Stimulated activated CD8-positive, alpha-beta memory T cell treated with anti-CD3 and anti-CD28 coated beads, Interleukin-7, amount 100 ng/mL, for 24 hours (primary cell): Measurements from ENCODE around the gene MT2A.
A peak's percentile ranks its signal among the peaks of the same experiment; 100 is the strongest.
"Not testable (repeated sequence)": the region's sequence is repeated elsewhere in the genome, so short reads cannot be mapped to it uniquely, and the experiment has no call there.

Experiments used
- DNase-seq: peaks from one replicate; pipeline ENCODE4 v3.0.0-alpha.2; 2020; ENCODE audit warnings: low read depth

The MT2A gene

DNA sequence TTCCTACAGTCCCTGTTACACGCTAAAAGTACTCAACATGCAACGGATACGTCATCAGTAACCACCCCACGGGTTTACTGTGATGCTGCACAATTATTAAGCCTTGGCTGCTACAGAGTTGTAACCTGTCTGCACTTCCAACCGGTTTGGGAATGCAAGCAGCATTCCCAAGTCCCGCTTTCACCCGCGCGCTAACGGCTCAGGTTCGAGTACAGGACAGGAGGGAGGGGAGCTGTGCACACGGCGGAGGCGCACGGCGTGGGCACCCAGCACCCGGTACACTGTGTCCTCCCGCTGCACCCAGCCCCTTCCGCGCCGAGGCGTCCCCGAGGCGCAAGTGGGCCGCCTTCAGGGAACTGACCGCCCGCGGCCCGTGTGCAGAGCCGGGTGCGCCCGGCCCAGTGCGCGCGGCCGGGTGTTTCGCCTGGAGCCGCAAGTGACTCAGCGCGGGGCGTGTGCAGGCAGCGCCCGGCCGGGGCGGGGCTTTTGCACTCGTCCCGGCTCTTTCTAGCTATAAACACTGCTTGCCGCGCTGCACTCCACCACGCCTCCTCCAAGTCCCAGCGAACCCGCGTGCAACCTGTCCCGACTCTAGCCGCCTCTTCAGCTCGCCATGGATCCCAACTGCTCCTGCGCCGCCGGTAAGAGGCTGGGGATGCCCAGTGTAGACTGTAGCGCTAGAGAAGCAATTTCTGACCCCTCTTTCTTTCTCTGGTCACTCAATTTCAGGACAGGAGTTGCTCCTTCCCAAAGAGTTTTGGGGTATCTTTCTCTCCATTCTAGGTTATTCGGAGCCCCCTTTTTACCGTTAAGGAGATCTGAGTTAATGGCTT, at the start of gene MT2A:
TSS of gene MT2A (plus strand) at position 542 of the 833 bp plus-strand sequence. CDS start at position 614, 72 bp downstream.
- DNase-seq, result peak; percentile 76

DNA sequence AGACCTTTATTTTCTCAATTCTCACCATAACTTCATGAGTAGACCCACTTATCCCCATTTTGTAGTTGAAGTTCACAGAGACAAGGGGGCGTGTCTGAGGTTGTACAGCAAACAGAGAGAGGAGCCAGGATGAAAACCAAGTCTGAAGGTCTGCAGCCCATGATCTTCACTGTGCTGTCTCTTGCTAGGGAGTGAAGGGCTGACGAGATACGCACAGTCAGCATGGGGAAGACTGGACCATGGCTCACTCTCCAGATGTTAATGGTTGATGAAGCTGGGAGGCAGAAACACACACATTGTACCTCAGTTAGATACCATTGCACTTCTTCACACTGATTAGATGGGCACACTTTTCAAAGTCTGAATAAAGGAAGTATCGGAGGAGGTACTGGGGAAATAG, 49.3 kb upstream of the MT2A start:
- DNase-seq, result no peak

DNA sequence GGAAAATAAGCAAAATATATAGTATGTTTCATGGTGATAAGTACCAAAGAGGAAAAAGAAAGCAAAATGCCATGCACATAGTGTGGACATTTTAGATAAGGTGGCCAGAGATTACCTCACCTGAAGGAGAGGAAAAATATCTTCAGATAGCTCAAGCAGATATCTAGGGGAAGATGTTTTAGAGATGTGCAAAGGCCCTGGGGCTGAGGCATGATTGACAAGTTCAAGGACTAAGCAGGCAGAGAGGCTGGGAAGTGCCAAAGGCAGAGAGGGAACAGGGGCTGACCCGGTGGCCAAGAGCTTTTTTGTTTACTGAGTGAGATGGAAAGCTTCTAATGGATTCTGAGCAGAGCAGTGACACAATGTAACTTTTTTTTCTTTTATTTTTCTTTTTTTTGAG, 47.9 kb upstream of the MT2A start:
- DNase-seq, result no peak

DNA sequence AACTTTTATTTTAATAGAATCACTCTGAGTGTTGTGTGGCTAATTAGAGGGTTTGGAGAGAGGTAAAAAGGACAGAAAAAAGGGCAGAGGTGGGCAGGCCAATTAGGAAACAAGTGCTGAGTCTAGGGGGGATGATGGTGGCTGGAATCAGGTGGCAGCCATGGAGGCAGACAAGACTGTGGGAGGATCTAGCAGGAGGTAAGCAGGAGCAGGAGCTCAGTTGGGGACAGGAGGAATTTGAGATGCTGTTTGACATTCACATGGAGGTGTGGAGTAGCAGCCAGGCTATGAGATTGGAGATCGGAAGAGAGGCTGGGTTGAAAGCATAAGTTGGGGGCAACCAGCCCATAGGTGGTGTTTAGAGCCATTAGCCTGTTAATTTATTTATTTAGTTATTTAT, 47.3 kb upstream of the MT2A start:
- no peak for DNase-seq

DNA sequence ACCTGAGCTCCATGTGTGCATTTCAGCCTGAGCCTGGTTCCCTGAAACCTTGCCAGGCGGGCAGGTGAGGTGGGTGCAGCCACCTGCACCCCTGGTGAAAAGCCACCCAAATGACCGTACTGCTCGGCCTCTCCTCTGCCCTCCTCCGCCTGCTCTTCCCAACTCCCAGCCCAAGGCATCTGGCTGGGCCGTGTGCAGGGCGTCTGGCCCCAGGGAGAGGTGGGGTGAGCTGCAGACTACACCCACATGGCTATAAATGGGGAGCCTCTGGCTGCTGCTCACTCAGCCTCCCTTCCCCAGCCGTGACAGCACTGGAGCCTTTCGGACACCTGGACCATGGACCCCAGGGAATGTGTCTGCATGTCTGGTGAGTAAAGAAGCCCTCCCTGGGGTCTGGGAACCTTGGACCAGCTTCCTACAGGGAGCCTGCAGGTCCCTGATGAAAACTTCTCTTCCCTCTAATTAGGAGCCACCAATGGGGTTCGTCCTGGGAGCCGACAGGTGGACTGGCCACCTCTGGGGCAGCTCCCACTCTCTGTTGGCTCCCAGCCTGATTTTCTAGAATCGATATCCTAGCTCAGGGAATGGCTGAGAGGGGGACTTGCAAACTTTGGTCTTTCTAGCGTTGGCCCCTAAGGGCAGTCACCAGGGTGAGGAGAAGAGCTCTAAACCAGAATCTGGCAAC, 43.4 kb upstream of the MT2A start, which contains the start of gene MT4:
TSS of gene MT4 (plus strand) at position 281 of the 685 bp plus-strand sequence. CDS start at position 337, 56 bp downstream.
- DNase-seq, result no peak

DNA sequence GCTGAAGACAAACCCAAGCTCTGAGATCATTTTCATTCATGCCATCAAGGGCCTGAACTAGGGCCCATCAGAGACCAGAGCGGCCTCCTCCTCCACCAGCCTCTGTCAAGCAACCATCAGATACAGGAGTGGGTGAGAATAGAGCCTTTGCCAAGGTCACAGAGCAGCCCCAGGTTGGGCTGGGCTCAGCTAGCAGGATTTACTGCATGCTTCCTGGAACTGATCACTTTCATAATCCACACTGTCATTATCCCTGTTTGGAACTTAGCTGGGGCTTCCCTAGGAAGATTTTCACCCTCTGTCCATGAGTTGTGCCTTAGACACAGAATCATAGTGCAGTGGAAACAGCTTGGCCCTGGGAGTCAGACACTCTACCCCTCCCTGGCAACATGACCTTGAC, 38.4 kb upstream of the MT2A start:
- DNase-seq, result no peak

DNA sequence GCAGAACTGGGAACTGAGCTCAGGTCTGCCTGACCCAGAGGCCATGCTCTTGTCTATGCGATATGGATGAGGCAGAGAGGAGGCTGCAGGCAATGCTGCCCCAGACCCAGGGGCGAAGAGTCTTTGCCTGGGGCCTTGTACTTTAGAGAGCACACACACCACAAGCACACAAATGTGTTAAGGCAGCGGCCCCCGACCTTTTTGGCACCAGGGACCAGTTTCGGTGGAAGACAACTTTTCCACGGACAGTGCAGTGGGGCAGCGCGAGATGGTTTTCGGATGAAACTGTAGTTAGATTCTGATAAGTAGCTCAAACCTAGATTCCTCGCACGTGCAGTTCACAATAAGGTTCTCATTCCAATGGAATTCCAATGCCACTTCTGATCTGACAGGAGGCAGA, 36.9 kb upstream of the MT2A start:
- DNase-seq, result no peak

DNA sequence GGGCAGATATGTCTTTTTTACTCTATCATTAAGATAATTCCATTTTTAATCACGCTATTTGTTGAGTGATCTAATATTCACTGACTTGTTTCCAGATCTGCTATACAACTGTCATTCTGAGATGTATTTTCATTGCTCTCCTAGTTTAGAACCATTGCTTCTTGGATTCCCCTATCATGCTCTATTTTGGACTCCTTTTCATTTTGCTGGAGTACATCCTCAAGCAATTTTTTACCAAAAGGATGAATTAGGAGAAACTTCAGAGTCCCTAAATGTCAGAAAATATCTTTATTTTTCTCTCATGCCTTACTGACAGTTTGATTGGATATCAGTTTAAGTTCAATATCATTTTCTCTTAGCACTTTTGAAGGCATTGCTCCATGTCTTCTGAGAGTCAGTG, 33.8 kb upstream of the MT2A start:
- DNase-seq, result no peak

DNA sequence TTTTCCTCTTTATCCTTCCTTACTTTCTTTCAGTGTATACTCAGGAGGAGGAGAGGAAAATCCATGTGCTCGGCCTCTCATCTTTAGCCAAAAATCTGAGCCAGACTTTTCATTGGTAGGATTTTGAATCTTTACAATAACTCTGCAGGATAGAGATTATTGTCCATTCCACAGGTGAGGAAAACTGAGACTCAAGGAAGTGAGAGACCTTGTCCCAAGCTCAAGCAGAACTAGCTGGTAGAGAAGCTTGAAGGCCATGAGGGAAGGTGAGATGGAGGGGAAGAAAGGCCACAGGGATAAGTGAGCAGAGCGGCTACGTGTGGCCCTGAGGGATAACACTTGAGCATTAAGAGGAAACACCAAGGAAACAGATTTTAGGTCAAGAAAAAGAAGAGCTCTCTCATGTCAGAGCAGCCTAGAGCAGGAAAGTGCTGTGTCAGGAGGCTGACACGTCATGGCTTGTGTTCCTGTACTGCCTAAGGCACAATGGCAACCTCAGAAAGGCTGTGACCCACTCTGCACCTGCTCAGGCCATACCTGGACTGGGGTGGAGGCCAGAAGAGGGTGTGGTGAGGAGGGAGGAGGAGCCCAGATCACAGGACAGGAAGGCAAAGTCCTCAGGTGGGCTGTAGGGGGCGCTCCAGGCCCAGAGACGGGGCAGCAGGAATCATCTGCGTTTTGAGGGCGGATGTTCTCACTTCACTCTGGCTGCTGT, 31.6 kb upstream of the MT2A start:
- DNase-seq, result peak; percentile 78

DNA sequence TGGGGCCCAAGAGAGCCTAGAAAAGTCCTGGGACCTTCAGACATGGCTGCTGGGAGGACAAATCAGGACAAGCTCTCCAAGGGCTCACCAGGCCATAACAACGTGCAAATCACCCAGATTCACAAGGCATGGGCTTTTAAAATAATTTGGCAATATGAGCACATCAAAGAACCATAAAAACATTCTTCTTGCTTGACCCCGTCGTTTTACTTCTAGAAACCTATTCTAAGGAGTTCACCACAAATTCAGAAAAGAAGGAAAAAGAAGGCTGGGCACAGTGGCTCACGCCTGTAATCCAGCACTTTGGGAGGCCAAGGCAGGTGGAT, 31.1 kb upstream of the MT2A start:
- DNase-seq, result no peak

DNA sequence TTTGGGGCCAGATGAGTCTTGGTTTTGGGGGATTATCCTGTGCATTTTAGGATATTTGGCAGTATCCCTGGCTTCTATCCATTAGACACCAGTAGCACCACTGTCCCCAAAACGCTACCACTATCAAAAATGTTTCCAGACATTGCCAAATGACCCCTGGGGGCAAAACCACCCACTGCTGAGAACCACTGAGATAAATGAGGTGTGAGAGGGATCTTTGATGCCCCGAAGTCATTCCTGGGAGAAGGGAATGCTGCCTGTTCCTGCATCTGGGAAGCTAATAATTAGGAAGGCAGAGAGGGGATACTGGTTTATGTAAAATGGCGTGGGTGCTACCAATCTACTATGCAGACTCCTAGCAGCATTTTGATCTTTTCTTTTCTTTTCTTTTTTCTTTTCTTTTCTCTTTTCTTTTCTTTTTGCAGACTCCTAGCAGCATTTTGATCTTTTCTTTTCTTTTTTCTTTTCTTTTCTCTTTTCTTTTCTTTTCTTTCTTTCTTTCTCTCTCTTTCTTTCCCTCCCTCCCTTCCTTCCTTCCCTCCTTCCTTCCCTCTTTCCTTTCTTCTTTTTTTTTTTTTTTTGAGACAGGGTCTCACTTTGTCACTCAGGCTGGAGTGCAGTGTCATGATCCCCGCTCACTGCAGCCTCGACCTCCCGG, 27.9 kb upstream of the MT2A start:
- DNase-seq, result no peak

DNA sequence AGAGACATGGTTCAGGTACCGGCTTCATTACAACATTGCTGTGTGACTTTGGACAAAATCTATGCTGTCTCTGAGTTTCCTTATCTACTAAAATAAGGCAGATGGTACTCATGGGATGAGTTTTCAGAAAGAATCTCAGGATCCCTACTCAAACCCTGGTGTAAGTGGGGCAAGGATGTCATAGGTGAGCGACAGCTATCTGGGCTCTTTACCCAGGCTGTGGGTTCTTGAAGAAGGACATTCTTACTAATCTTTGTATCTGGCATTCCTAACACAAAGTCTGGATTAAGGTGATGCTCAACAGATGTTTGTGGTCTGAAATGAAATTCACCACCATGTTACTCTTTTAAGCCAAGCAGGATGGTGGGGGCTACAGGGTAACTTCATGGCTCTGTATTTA, 25.5 kb upstream of the MT2A start:
- DNase-seq, result not testable (repeated sequence)

DNA sequence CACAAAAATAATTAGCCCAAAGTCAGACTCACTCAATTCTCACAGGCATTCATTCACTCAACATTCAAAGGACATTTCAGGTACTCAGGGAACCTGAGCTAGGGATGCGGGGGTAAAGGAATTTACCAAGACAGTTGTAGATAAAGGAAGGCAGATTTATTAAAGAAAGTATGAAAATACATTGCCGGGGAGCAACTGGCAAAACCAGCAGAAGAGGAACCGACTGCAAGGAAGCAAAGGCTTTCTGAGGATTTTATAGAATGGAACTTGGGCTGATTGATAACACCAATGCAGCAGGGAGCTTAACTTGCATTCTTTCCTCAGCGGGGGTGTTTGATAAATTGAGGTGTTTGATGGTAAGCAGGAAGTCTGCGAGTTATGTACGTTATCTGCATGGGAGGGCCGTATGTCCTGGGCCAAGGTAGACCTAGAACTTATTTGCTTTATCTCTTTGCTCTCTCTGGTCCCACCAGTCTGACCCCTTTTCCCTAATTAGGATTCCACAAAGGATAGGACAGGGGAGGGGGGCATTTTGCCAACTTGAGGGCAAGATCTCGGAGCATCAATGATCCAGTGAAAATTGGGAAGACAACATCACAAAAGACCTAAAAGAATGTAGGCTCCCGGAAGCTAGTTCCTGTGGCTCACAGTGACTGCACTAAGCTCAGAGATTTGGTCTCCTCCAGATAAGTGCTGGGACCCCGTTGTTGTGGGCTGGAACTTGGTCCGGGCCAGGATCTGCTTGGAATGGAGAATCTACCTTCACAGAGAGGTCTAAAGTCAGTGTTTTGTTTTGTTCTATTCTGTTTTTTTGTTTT, 24.8 kb upstream of the MT2A start:
- no peak for DNase-seq

DNA sequence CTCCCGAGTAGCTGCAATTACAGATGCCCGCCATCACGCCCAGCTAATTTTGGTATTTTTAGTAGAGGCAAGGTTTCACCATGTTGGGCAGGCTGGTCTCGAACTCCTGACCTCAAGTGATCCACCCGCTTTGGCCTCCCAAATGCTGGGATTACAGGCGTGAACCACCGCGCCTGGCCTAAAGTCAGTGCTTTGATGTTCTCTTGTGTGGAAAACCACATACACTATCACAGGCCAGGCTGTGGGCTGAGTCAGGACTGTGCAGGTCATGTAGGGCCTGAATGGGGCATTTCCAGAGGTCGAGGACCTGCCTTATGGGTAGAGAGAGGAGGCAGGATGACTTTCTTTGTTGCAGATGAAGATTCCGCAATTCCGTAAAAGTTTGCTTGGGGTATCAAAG, 24.1 kb upstream of the MT2A start:
- DNase-seq, result no peak

DNA sequence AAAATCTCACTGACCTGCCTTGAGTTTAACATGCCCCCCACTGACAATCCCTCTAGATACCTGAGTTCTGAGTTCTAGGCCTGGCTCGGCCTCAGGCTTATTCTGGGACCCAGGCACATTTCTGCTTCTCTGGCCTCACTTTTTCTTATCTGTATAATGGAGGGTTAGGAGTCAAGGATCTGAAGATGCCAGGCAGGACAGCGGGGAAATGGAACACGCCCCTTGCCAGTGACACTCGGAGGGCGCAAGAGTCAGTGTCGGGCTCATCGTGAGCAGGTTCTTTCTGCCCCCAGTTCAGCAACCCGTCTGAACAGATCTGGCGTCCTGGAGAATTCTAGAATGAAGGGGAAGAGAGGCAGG, 19.6 kb upstream of the MT2A start:
- no peak for DNase-seq

DNA sequence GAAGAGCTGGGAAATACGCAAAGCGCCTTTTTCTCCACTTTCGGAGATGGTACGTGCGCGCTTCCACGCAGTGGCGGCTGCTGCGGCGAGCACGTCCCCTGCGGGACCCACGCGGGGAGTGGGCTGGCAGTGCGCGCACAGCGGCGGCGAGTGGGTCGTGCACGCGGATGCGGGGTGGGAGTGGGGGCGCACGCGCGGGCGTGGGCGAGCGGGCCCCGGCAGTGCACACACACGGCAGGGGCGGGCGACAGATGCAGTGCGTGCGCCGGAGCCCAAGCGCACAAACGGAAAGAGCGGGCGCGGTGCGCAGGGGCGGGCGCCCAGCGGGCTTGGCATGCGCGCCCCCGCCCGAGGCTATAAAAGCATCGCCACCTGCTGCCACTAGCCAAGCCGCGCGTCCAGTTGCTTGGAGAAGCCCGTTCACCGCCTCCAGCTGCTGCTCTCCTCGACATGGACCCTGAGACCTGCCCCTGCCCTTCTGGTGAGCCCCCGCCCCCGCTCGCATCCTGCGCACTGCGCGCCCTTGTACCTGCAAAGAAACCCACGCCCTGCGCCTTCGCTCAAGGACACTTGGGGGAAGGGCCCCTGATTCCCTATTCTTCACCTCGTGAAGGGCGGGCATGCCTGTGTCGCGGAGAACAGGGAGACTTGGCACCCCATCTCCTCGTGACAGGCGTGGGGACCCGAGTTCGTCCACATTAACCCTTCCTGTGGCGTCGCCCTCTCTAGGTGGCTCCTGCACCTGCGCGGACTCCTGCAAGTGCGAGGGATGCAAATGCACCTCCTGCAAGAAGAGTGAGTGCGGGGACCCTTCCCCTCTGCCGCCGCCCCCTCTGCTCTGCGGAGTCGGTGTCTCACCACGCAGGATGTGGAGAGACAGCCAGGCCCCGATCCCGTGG, 19.0 kb upstream of the MT2A start, which contains the start of gene MT3:
TSS of gene MT3 (plus strand) at position 388 of the 899 bp plus-strand sequence. CDS start at position 451, 63 bp downstream.
- no peak for DNase-seq

DNA sequence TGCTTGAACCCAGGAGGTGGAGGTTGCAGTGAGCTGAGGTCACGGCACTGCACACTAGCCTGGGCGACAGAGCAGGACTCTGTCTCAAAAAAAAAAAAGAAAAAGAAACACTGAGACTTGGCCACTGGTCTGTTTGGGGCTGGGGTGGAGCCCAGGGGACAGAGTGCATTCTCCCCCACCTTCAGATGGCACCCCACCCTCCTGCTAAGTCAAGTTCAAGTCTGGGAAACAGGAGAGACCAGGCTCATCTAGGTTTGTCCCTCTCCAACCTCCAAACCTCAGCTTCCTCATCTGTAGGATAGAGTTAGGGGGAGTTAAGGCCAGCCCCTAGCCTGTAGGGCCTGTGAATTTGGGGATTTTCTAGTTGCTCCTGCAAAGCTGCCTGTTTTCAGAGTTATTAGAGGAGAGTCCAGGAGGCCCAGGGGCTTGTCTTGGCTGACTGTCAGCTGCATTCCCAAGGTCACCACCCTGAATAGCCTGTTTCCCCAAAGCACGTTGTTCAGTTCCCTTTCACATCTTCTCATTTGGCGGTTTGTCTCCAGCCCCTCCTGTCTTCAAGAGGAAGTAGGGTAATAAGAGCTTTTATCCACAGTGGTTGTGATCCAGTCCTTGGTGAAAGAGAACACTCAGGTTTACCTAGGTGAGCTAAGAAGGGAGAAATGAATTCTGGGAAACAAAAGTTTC, 16.9 kb upstream of the MT2A start:
- DNase-seq, result no peak

DNA sequence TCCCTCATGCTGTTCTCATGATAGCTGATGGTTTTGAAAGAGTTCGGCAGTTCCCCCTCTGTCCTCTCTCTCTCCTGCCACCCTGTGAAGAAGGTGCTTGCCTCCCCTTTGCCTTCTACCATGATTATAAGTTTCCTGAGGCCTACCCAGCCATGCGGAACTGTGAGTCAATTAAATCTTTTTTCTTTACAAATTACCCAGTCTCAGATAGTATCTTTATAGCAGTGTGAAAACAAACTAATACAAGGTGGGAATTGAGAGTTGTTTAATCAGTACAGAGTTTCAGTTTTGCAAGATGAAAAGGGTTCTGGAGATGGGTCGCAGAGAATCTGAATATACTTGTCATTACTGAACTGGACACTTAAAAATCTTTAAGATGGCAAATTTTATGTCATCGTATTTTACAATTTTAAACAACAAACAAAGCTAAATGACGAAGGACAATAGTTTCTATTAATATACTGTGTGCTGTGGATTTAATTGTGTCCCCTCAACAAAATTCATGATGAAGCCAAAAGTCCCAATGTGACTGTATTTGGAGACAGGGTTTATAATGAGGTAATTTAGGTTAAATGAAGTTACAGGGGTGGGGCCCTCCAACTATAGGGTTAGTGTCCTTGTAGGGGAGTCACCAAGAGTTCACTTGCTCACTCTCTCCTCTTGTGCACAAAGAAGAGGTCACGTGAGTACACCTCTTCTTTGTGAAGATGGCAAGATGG, 14.7 kb upstream of the MT2A start:
- DNase-seq, result no peak

DNA sequence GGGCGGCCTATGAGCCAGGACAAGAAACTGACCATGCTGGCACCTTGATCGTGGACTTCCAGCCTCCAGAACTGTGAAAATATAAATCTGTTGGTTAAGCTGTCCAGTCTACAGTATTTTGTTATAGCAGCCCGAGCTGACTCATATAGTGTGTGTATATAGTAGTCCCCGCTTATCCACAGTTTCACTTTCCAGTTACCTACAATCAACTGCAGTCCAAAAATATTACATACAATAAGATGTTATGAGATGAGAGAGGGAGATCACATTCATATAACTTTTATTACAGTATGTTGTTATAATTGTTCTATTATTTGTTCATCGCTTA, 14.1 kb upstream of the MT2A start:
- DNase-seq, result no peak
